Effector CD8-positive, alpha-beta T cell (primary cell): Measurements from ENCODE around the gene C1QTNF1.

ENCODE experiments used
- DNase-seq: peaks from one replicate; lab custom pipeline; 2025; lab: John Stamatoyannopoulos, UW
- total RNA-seq, 4 experiments: gene quantifications; one replicate each; lab custom pipeline; 2026; lab: John Stamatoyannopoulos, UW

The C1QTNF1 gene
- total RNA-seq, result 0 to 0.29 (median 0.04) reads per million in 4 experiments

- DNase-seq, result no peak
These were observed at the start of gene C1QTNF1 for GRCh38 chr17:79023886-79024771. TSS of gene C1QTNF1 (plus strand) at chr17:79024169. CDS start at chr17:79043969, 19,800 bp downstream.

- no peak for DNase-seq
These were observed 49.1 kb upstream of the C1QTNF1 start for GRCh38 chr17:78974635-78975591.

- DNase-seq, result no peak
These were observed 46.9 kb upstream of the C1QTNF1 start for GRCh38 chr17:78976907-78977680.

GRCh38 chr17:78977681-78977943 lies 46.4 kb upstream of the C1QTNF1 start:
- no peak for DNase-seq

GRCh38 chr17:78977997-78978973 lies 45.7 kb upstream of the C1QTNF1 start:
- DNase-seq, result no peak

- peak; percentile 15 for DNase-seq
These were observed 44.0 kb upstream of the C1QTNF1 start, which contains the start of gene LGALS3BP for GRCh38 chr17:78979780-78980623. TSS of gene LGALS3BP (minus strand) at chr17:78979923. CDS start at chr17:78977191, 2,732 bp downstream.

GRCh38 chr17:78980624-78980972 lies 43.4 kb upstream of the C1QTNF1 start:
- no peak for DNase-seq

GRCh38 chr17:78981010-78981888 lies 42.7 kb upstream of the C1QTNF1 start:
- DNase-seq, result no peak

- no peak for DNase-seq
These were observed 38.6 kb upstream of the C1QTNF1 start for GRCh38 chr17:78985395-78985794.

GRCh38 chr17:78986048-78986648 lies 37.8 kb upstream of the C1QTNF1 start:
- DNase-seq, result no peak

GRCh38 chr17:78986649-78987328 lies 37.2 kb upstream of the C1QTNF1 start:
- no peak for DNase-seq

- DNase-seq, result no peak
These were observed 35.8 kb upstream of the C1QTNF1 start for GRCh38 chr17:78988152-78988551.

GRCh38 chr17:78990349-78991016 lies 33.5 kb upstream of the C1QTNF1 start:
- DNase-seq, result no peak

GRCh38 chr17:78991017-78991738 lies 32.8 kb upstream of the C1QTNF1 start:
- DNase-seq, result no peak

GRCh38 chr17:78991906-78992532 lies 31.9 kb upstream of the C1QTNF1 start:
- DNase-seq, result no peak
